Glutamatergic neuron (in vitro differentiated cells): ENCODE data around the gene RHCG. TPM values are rescaled to one million over a fixed set of nuclear protein-coding genes. Genes with fewer than 3 reads are reported as not detected.

Experiments used
- DNase-seq: peaks from one replicate; pipeline ENCODE4 v3.0.0; 2022
- H3K27ac Mint-ChIP-seq: one replicate; pipeline ENCODE4 v1.8.0; 2020; ENCODE audit warnings: mild to moderate bottlenecking, mixed read lengths, inconsistent platforms; ENCODE audit not compliant: unreplicated experiment
- H3K27me3 Mint-ChIP-seq: one replicate; pipeline ENCODE4 v1.8.0; 2020; ENCODE audit warnings: mild to moderate bottlenecking, moderate library complexity, mixed read lengths, inconsistent platforms; ENCODE audit not compliant: unreplicated experiment
- H3K36me3 Mint-ChIP-seq: one replicate; pipeline ENCODE4 v1.8.0; 2020; ENCODE audit warnings: mild to moderate bottlenecking, mixed read lengths, inconsistent platforms; ENCODE audit not compliant: unreplicated experiment
- H3K4me1 Mint-ChIP-seq: one replicate; pipeline ENCODE4 v1.8.0; 2020; ENCODE audit warnings: mild to moderate bottlenecking, low read depth, mixed read lengths, inconsistent platforms; ENCODE audit not compliant: unreplicated experiment
- H3K4me3 Mint-ChIP-seq: one replicate; pipeline ENCODE4 v1.8.0; 2020; ENCODE audit warnings: mild to moderate bottlenecking, mixed read lengths, inconsistent platforms; ENCODE audit not compliant: unreplicated experiment
- H3K9me3 Mint-ChIP-seq: one replicate; pipeline ENCODE4 v1.8.0; 2020; ENCODE audit warnings: mild to moderate bottlenecking, moderate library complexity, mixed read lengths, inconsistent platforms; ENCODE audit not compliant: unreplicated experiment
- CTCF ChIP-seq: fragments of 200-600 bp; sonication (generic); IDR thresholded peaks from one replicate; pipeline ENCODE4 v1.5.0; 2021; ENCODE audit not compliant: partially characterized antibody, unreplicated experiment
- total RNA-seq: library from RNA; stranded (reverse); fragmentation: NEBNext Ultra II Directional; extraction: Animal tissue kit (Norgen Biotek cat#: 25700); gene quantifications from one replicate; pipeline ENCODE4 v1.2.1, GENCODE V29; 2021; ENCODE audit not compliant: unreplicated experiment

The RHCG gene
- total RNA-seq, 1 donor from 2014 or later: not detected

DNA sequence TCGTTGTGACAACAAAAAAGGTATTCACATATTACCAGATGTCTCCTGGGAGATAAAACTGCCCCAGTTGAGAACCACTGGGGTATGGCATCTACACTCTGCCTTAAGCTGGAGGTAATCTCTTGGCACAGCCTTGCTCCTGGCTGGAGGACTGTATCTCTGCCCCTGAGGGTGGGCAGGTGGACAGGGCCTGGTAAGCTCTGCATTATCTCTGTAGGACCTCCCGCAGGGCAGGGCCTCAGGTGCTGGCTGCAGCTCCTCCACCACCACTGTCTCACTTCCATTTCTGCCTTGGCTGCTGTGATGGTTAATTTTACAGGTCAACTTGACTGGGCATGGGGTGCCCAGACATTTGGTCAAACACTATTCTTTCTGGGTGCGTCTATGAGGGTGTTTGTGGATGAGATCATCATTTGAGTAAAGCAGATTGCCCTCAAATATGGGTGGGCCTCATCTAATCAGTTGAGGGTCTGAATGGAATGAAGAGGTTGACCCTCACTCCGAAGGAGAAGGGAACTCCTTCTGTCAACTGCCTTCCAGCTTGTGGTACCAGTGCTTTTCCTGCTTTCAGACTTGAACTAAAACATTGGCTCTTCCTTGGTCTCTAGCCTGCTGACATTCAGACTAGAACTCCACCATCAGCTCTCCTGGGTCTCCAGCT, 9.8 kb upstream of the RHCG start:
- no peak overlapping the region for H3K27ac Mint-ChIP-seq
- H3K4me1 Mint-ChIP-seq: no peaks in the 10 kb centered on the region
- peaks cover 6% of the 10 kb centered on the region for H3K9me3 Mint-ChIP-seq
- H3K27me3 Mint-ChIP-seq: peaks cover 4% of the 10 kb centered on the region
- no peak overlapping the region for H3K4me3 Mint-ChIP-seq
- DNase-seq: no peak
- no peak for TF ChIP-seq CTCF
- no peaks in the 10 kb centered on the region for H3K36me3 Mint-ChIP-seq

DNA sequence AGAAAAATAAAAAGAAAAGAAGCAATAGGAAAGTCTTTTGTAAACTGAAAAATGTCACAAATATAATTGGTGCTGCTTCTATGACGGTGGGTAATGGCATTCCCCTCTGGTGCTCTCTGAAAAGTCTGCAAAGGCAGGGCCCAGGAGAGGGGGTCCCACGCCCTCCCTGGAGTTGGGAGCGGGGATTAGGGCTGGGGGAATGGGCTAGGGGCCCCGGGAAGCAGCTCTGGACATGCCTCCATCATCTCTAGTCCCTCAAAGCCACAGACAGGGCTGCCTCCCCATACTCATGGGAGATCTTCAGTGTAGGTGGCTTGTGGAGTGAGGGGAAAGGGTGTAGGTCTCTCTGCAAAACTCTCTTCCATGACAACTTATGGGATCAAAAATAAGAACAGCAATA, 7.8 kb upstream of the RHCG start:
- no peak overlapping the region for H3K4me3 Mint-ChIP-seq
- no peak overlapping the region for H3K27ac Mint-ChIP-seq
- peaks cover 4% of the 10 kb centered on the region for H3K27me3 Mint-ChIP-seq
- H3K4me1 Mint-ChIP-seq: no peaks in the 10 kb centered on the region
- TF ChIP-seq CTCF: no peak
- H3K36me3 Mint-ChIP-seq: no peaks in the 10 kb centered on the region
- DNase-seq: no peak
- peaks cover 6% of the 10 kb centered on the region for H3K9me3 Mint-ChIP-seq

DNA sequence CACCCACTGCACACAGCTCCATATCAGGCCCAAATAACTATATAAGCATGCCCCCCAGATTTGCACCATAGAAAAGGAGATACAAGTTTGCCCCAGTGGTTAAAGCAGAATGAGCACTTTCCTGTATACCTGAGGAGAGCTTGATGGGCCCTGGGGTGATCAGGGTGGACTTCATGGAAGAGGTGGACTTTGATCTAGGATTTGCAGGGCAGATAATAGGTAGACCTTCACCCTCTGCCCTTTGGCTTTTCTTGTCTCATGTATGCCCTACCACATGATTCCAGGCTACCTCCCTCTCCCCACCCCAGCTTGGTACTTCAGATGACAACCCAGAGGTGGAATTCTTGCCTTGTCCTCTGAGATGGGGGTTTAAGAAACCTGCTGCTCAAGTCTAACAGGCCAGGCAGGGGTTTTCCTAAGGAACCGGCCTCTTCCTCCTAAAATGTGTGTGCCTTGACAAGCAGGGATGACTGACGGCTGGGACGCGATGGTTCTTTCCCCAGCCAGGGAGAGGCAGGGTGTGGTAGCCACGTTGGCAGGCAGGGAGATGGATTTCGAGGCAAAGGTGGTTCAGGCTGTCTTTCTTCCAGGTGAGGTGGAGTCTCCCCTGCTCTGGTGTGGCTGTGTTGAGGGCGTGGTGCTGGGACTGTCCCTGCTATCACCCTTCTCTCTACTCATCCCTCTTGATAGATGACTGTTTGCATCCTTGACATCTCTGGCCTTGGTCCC, 6.6 kb upstream of the RHCG start:
- Mint-ChIP-seq H3K36me3 (no peaks in the 10 kb centered on the region), H3K9me3 (peaks cover 6% of the 10 kb centered on the region), H3K4me1 (no peaks in the 10 kb centered on the region), H3K27ac (no peak overlapping the region), H3K4me3 (no peak overlapping the region), H3K27me3 (peaks cover 4% of the 10 kb centered on the region)
- DNase-seq: no peak
- TF ChIP-seq CTCF: no peak

GRCh38 chr15:89501646-89502045, 5.3 kb upstream of the RHCG start:
- no peak for DNase-seq
- Mint-ChIP-seq H3K4me1 (no peaks in the 10 kb centered on the region), H3K4me3 (no peak overlapping the region), H3K36me3 (no peaks in the 10 kb centered on the region), H3K27me3 (peaks cover 2% of the 10 kb centered on the region), H3K27ac (no peak overlapping the region), H3K9me3 (peaks cover 5% of the 10 kb centered on the region)
- TF ChIP-seq CTCF: no peak
